ENCODE results near the gene CRABP2. TPM values are rescaled to one million over a fixed set of nuclear protein-coding genes. Genes with fewer than 3 reads are reported as not detected.

The CRABP2 gene
- total RNA-seq, 4 donors from 2014 or later: 2.4 to 16.5 (median 4.0) TPM

GRCh38 chr1:156707417-156708217 lies 2.2 kb upstream of the CRABP2 start:
- no peak for TF ChIP-seq CTCF (IDR thresholded peaks at IDR 0.05; ENCODE audit: low read depth)

GRCh38 chr1:156706657-156707416 lies 1.5 kb upstream of the CRABP2 start:
- TF ChIP-seq CTCF (IDR thresholded peaks at IDR 0.05; ENCODE audit: low read depth): no peak

- TF ChIP-seq CTCF (IDR thresholded peaks at IDR 0.05; ENCODE audit: low read depth): no peak
These were observed 704 bp upstream of the CRABP2 start for GRCh38 chr1:156705918-156706656.

GRCh38 chr1:156704930-156705320 lies 458 bp downstream of the CRABP2 start:
- TF ChIP-seq CTCF (IDR thresholded peaks at IDR 0.05; ENCODE audit: low read depth): no peak

- TF ChIP-seq CTCF (IDR thresholded peaks at IDR 0.05; ENCODE audit: low read depth): no peak
These were observed 1.1 kb downstream of the CRABP2 start for GRCh38 chr1:156704166-156704711.

GRCh38 chr1:156703741-156704140 lies 1.6 kb downstream of the CRABP2 start:
- no peak for TF ChIP-seq CTCF (IDR thresholded peaks at IDR 0.05; ENCODE audit: low read depth)

Data from subcutaneous adipose tissue (tissue), 4 donors.